ENCODE measurements around the gene NNT. TPM values are rescaled to one million over a fixed set of nuclear protein-coding genes. Genes with fewer than 3 reads are reported as not detected.

NNT gene
- total and polyA plus RNA-seq, 2 of the 13 experiments (the other 11 are each of a cell fraction or from before 2014, with no cell fraction given), result 21.1 to 58.0 TPM

DNA sequence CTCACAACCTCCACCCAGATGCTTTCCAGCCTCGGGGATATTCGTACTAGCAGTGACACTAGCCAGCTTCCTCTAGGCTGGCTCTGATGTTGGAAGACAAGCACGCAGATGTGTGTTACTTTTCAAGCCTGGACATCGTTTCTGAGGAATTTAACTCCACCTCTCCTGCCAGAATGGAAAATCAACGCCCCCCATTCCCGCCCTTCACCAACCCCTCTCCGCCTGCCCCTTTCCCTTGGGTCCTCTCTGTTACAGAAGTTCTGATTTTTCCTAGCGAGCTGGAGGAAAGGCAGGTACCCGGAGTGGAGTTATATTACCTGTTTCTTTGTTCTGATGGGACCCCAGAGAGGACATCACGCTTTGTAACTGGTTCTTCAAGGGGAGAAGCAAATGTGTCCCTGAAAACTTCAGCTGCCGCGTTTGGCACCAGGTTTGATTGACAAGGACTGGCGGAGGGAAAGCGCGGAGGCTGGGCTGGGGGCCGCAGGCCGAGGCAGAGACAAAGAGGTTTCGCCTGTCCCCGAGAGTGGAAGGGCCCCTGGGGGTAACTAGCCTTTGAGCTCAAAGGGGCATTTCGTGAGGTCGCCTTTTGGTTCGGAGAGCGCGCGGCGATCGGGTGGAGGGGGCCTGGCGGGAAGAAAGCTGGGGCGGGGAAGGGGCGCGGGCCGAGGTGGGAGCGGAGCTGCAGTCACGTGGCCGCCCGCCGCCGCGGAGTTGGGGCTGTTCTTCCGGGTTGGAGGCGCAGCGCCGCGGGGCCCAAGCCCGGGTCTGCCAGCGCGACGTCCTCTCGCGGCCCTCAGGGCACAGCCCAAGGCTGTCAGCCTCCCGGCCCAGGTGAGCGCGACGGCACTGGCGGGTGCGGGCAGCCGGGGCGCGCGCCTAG lies at the start of gene NNT (continued):
- TF ChIP-seq HMG20B (CRISPR knock-in tag; conservative IDR thresholded peaks at IDR 0.05) (no peak), ZNF20 (CRISPR knock-in tag; IDR thresholded peaks at IDR 0.05) (no peak), TOE1 (CRISPR knock-in tag; IDR thresholded peaks at IDR 0.05) (no peak; the same call in 1 of the 2 replicates), ZFAT (CRISPR knock-in tag; conservative IDR thresholded peaks at IDR 0.05) (peak; percentile 66), RARG (CRISPR knock-in tag; IDR thresholded peaks at IDR 0.05; ENCODE audit: low read depth) (no peak), CBX5 (CRISPR knock-in tag; IDR thresholded peaks at IDR 0.05; ENCODE audit: borderline replicate concordance) (0 out of 2 replicates have a peak, but pooled peaks have one; percentile 8), ZNF546 (CRISPR knock-in tag; conservative IDR thresholded peaks at IDR 0.05) (peak; percentile 40; the same call in 1 of the 2 replicates), REL (CRISPR knock-in tag; conservative IDR thresholded peaks at IDR 0.05) (no peak), ZNF605 (CRISPR knock-in tag; IDR thresholded peaks at IDR 0.05) (no peak), ZMAT3 (CRISPR knock-in tag; conservative IDR thresholded peaks at IDR 0.05) (peak; percentile 7; the same call in 1 of the 2 replicates)
- TF ChIP-seq, protein P1, sequence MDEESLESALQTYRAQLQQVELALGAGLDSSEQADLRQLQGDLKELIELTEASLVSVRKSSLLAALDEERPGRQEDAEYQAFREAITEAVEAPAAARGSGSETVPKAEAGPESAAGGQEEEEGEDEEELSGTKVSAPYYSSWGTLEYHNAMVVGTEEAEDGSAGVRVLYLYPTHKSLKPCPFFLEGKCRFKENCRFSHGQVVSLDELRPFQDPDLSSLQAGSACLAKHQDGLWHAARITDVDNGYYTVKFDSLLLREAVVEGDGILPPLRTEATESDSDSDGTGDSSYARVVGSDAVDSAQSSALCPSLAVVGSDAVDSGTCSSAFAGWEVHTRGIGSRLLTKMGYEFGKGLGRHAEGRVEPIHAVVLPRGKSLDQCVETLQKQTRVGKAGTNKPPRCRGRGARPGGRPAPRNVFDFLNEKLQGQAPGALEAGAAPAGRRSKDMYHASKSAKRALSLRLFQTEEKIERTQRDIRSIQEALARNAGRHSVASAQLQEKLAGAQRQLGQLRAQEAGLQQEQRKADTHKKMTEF (CRISPR knock-in tag; IDR thresholded peaks at IDR 0.05), result peak; percentile 63; the same call in 1 of the 2 replicates
- TF ChIP-seq, protein P2, sequence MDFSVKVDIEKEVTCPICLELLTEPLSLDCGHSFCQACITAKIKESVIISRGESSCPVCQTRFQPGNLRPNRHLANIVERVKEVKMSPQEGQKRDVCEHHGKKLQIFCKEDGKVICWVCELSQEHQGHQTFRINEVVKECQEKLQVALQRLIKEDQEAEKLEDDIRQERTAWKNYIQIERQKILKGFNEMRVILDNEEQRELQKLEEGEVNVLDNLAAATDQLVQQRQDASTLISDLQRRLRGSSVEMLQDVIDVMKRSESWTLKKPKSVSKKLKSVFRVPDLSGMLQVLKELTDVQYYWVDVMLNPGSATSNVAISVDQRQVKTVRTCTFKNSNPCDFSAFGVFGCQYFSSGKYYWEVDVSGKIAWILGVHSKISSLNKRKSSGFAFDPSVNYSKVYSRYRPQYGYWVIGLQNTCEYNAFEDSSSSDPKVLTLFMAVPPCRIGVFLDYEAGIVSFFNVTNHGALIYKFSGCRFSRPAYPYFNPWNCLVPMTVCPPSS (IDR thresholded peaks at IDR 0.05), result no peak
- TF ChIP-seq, protein P3, sequence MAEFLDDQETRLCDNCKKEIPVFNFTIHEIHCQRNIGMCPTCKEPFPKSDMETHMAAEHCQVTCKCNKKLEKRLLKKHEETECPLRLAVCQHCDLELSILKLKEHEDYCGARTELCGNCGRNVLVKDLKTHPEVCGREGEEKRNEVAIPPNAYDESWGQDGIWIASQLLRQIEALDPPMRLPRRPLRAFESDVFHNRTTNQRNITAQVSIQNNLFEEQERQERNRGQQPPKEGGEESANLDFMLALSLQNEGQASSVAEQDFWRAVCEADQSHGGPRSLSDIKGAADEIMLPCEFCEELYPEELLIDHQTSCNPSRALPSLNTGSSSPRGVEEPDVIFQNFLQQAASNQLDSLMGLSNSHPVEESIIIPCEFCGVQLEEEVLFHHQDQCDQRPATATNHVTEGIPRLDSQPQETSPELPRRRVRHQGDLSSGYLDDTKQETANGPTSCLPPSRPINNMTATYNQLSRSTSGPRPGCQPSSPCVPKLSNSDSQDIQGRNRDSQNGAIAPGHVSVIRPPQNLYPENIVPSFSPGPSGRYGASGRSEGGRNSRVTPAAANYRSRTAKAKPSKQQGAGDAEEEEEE (CRISPR knock-in tag; IDR thresholded peaks at IDR 0.05; ENCODE audit: borderline replicate concordance), result no peak
- TF ChIP-seq, protein P4, sequence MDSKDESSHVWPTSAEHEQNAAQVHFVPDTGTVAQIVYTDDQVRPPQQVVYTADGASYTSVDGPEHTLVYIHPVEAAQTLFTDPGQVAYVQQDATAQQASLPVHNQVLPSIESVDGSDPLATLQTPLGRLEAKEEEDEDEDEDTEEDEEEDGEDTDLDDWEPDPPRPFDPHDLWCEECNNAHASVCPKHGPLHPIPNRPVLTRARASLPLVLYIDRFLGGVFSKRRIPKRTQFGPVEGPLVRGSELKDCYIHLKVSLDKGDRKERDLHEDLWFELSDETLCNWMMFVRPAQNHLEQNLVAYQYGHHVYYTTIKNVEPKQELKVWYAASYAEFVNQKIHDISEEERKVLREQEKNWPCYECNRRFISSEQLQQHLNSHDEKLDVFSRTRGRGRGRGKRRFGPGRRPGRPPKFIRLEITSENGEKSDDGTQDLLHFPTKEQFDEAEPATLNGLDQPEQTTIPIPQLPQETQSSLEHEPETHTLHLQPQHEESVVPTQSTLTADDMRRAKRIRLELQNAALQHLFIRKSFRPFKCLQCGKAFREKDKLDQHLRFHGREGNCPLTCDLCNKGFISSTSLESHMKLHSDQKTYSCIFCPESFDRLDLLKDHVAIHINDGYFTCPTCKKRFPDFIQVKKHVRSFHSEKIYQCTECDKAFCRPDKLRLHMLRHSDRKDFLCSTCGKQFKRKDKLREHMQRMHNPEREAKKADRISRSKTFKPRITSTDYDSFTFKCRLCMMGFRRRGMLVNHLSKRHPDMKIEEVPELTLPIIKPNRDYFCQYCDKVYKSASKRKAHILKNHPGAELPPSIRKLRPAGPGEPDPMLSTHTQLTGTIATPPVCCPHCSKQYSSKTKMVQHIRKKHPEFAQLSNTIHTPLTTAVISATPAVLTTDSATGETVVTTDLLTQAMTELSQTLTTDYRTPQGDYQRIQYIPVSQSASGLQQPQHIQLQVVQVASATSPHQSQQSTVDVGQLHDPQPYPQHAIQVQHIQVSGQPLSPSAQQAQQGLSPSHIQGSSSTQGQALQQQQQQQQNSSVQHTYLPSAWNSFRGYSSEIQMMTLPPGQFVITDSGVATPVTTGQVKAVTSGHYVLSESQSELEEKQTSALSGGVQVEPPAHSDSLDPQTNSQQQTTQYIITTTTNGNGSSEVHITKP (CRISPR knock-in tag; IDR thresholded peaks at IDR 0.05; ENCODE audit: low read depth), result no peak
- TF ChIP-seq, protein P5, sequence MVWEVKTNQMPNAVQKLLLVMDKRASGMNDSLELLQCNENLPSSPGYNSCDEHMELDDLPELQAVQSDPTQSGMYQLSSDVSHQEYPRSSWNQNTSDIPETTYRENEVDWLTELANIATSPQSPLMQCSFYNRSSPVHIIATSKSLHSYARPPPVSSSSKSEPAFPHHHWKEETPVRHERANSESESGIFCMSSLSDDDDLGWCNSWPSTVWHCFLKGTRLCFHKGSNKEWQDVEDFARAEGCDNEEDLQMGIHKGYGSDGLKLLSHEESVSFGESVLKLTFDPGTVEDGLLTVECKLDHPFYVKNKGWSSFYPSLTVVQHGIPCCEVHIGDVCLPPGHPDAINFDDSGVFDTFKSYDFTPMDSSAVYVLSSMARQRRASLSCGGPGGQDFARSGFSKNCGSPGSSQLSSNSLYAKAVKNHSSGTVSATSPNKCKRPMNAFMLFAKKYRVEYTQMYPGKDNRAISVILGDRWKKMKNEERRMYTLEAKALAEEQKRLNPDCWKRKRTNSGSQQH (CRISPR knock-in tag; IDR thresholded peaks at IDR 0.05; ENCODE audit: low read depth), result no peak

All from HepG2 (cell line).